Measurements from ENCODE around the gene RIT1.

DNA sequence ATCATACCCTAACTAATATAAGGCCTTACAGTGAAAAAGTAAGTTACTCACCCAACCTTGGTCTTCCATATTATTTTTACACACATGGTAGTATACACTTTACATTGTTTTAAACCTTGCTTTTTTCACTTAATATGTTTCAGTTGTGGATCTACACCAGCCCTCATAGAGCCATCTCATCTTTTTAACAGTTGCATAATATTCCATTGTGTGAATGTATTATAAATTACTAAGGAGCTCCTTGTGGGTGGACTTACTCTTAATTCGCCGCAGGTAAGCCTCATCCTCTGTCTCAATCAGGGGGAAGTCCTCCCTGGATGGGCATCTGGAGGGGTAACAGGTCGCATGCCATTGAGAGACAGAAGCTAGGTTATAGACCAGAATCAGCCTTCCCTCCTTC lies 43.5 kb upstream of the RIT1 start:
- TF ChIP-seq EP300 (IDR thresholded peaks at IDR 0.05), result no peak
- TF ChIP-seq, protein P1, sequence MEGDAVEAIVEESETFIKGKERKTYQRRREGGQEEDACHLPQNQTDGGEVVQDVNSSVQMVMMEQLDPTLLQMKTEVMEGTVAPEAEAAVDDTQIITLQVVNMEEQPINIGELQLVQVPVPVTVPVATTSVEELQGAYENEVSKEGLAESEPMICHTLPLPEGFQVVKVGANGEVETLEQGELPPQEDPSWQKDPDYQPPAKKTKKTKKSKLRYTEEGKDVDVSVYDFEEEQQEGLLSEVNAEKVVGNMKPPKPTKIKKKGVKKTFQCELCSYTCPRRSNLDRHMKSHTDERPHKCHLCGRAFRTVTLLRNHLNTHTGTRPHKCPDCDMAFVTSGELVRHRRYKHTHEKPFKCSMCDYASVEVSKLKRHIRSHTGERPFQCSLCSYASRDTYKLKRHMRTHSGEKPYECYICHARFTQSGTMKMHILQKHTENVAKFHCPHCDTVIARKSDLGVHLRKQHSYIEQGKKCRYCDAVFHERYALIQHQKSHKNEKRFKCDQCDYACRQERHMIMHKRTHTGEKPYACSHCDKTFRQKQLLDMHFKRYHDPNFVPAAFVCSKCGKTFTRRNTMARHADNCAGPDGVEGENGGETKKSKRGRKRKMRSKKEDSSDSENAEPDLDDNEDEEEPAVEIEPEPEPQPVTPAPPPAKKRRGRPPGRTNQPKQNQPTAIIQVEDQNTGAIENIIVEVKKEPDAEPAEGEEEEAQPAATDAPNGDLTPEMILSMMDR (IDR thresholded peaks at IDR 0.05), result no peak
